NCI-H2029 (cell line): ENCODE data around the gene CCDC152.

Source experiments
- DNase-seq: peaks from one replicate; lab custom pipeline; 2025; lab: John Stamatoyannopoulos, UW

The CCDC152 gene

DNA sequence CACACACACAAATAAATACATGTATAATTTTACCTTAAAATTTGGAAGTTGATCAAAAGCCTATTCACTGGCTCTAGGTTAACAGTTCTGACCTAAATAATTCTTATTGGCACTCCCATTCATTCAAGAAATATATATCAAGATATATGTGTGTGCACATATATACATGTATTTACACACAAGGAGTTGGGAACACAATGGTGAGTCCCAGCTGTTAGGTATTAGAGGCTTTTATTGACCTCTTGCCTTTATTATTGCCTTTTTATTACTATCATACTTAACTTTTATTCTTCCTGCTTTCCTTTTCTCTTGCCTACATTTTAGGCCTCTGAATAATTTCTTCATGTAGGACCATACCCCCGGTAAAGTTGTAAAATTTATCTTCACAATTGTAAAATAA, 25.0 kb downstream of the CCDC152 start:
- DNase-seq: no peak

DNA sequence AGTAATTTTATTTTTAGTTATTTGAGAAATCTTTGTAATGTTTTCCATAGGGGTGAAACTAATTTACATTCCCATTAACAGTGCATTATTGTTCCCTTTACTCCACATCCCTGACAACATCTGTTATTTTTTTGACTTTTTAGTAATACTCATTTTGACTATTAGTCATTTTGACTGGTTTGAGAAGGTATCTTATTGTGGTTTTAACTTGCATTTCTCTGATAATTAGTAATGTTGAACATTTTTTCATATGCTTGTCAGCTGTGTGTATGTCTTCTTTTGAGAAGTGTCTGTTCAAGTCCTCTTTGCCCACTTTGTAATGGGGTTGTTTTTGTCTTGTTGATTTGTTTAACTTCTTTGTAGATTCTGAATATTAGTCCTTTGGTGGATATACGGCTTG, 27.5 kb downstream of the CCDC152 start:
- DNase-seq: no peak

DNA sequence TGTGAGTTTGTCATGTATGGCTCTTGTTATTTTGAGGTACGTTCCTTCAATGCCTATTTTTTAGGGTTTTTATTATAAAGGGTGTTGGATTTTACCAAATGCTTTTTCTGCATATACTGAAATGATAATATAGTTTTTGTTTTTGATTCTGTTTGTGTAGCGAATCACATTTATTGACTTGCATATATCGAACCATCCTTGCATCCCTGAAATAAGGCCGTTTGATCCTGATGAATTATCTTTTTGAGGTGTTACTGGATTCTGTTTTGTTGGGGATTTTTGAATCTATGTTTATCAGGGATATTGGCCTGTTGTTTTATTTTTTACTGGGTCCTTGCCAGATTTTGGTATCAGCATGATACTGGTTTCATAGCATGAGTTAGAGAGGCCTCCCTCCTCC, 29.1 kb downstream of the CCDC152 start:
- DNase-seq: no peak

GRCh38 chr5:42787073-42787472, 30.5 kb downstream of the CCDC152 start:
- no peak for DNase-seq

- no peak for DNase-seq
These were observed 31.2 kb downstream of the CCDC152 start for GRCh38 chr5:42787845-42788244.

DNA sequence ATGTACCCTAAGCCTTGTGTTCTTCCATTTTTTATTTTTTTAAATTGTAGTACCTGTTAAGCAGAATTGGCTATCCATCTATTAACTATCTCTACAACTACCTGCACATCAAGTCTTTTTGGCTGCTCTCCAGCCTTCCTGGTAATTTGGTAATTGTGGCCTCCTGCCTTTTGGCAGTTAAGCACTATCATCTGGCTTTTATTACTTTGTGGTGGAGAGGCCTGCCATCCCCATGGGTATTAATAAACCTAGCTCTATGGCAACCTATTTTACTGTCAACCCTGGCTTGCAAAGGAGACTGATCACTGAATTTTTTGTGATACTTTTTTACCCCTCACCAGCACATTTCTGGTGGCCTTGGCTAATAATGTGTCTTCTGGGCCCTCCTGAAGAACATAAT, 34.5 kb downstream of the CCDC152 start:
- DNase-seq: no peak

- no peak for DNase-seq
These were observed 41.9 kb downstream of the CCDC152 start for GRCh38 chr5:42798284-42799240.

DNA sequence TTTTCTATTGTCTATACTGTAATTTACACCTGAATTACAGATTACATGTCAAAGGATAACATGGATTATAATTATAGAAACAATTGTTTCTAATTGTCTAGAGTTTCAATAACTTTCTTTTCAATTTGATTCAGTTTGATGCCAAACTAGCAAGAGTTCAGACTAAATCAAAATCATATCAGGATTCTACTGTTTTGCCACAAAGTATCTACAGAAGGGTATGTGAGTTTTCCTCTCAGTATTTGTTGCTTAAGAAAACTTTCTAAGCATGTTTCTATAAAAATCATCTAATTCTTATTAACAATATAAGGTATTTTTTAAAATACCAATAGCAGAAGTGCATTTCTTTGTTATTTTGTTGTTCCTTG, 42.6 kb downstream of the CCDC152 start:
- no peak for DNase-seq

GRCh38 chr5:42799668-42800114, 43.1 kb downstream of the CCDC152 start:
- no peak for DNase-seq

- no peak for DNase-seq
These were observed 44.2 kb downstream of the CCDC152 start for GRCh38 chr5:42800748-42801330.

GRCh38 chr5:42801516-42802166, 45.0 kb downstream of the CCDC152 start:
- DNase-seq: no peak

GRCh38 chr5:42804717-42805339, 48.2 kb downstream of the CCDC152 start:
- DNase-seq: no peak

DNA sequence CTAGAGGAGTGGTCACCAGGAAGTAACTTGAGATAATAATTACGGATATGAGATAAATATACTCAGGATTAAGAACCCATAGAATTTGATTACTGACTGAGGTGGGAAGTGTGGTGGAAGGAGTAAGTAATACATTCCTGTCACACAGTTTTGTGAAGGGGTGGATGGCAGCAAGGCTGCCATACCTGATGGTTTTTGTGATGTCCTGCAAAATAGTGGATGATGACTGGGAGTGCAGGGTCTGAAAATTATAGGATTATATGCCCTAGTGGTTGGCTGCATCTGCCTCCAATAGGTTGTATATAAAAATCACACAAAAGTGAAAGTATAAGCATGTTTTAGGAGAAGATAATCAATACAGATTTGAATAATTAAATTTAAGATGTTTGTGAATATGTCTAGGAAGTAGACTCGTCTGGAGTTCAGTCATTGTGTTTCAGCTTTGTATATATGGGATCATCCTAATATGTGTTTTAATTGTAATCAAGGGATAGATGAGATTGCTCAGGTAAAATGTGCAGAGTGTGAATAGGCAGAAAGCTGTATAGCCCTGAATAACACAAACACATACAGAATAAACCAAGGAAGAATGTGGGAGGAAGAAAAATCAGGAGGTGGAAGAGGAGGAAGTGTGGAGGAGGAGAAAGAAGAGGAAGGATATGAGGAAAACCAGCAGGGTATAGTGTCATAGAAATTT, 49.5 kb downstream of the CCDC152 start:
- no peak for DNase-seq

DNA sequence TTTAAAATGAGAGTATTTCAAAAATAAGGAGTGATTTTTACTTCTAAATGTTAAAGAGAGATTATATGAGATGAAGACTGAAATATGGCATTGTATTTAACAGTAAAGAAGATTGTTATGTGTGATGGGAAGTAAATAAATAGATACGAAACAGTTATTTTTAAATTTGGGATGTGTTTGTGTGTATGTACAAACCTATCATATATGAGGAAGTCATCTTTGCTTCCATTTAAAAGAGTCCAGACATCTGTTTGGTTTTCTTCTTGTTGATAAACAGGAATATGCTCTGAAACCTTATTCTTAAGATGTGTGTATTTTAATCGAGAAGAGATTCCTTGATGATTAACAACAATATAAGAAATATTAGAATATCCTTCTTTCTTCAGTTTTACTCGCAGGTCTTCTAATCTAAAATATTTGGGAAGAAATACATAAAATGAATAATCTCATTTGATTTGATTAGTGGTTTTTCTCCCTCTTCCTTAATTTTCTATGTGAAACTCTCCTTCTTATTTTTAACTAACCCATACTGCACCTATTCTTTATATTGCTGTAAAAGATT, 50.2 kb downstream of the CCDC152 start:
- DNase-seq: no peak

DNA sequence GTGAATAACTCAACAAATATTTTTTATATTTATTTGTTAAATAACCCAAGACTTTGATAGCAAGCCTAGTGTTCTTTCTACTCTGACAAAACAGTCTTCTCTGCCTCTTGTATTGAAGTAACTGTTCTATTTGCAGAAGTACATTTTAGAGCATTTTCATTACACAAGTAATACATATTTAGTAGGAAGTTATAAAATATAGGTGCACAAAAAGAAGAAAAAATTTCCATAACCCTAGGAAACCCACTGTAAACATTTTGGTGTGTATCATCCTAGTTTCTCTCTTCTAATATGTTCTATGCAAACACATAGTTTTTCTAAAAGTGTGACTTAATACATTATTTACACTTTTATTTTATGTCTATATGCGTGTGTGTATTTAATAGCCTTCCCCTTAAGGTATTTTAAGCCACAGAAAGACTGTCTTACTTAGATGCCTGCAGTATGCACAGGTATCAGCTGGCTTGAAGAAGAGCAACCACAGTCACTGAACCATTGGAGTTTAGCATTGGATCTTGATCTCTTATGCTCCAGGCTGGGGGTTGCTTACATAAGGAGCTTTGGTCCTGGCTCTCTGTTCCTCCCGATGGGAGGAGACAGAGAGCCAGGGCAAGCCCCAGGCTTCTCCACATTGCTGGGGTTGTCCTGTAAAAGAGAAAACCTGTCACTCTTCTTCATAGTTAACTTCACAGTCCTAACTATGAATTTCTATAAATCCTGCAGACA, 51.3 kb downstream of the CCDC152 start:
- no peak for DNase-seq

GRCh38 chr5:42808888-42809611, 52.4 kb downstream of the CCDC152 start:
- no peak for DNase-seq

DNA sequence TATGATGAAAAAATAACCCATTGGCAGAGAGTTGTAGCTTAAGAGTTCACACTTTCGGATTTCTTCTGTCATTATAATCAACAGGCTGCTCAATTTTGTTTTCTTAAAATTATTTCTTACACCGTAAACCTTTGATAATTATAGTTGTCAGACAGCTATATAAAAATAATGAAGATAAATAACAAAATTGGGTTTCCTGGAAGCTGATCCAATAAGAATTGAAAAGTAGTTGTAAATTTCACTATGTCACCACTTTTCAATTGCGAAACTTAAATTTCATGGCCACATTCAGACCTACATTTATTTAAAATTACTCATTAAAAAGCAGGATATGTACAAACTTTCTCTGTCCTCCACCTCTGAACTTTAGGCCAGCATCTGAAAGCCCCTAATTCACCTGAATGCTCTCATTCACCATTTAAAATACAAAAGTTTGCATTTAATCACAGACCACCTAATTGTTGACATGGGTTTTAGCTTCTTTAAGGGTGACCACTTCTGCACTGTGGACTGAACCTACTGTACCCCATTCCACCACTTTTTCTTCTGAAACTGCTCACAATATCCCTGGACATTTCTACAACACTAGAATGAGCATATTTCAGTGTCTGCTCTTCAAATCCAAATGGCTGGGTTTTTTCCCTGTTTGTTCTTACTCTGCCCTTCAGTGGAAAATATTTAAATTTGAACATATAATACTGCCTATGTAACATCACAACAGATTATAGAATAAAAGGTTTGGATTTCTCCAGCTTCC, 54.4 kb downstream of the CCDC152 start:
- no peak for DNase-seq

GRCh38 chr5:42811591-42812446, 55.2 kb downstream of the CCDC152 start, which contains the start of gene SELENOP:
SELENOP (minus strand) TSS chr5:42811892; CDS start chr5:42808353, 3,539 bp downstream.
- DNase-seq: peak; percentile 83
